ENCODE results near the gene NTM.

Gene NTM

DNA sequence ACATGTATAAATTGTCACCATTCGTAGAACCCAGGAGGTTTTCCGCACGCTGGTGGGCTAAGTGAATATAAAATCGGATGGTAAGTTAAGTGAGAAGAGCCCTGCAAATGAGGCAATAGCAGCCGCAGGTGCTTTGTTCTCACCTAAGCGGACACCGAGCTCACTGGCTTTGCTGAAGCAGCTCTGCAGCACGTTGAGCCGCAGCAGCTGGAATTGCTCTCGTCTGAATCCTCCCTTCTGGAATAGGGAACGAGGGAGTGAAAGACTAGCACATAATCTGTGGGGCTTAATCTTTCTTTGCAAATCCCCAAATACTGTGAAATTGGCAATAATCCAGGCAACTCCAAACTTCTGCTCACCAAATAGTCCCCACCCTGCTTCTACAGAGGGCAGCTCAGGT is 488.1 kb downstream of the NTM start:
- H3K27ac ChIP-seq: no peak overlapping the region

DNA sequence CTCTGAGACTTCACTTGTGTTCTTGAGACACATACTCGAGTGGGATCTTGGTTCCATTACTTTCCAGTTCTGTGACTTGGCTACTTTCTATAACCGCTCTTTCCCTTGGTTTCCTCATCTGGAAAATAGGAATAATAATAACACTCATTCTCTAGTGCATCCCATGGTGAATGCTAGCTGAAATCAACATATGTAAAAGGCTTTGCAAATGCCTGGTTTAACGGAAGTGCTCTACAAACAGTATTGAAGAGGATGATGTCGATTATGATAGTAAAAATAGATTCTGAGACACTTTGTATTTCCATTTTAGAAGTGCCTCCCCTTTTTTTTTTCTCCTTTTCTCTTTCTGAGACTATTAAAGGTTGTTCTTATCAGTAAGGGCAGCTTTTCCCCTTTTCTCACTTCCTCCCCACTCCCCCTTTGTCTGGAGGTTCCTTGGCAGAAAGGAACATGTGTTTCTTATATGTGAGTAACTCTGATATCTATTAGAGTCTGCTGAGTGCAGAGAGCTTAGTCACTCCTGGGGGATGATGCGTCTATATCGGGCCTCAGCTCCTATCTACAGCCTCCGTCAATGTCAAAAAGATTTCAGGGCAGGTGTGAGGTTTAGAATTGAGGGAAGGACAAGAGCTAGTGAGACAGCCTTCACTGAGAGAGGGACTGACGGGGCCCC is 489.3 kb downstream of the NTM start:
- no peak overlapping the region for H3K27ac ChIP-seq
- TF ChIP-seq ZFX (IDR thresholded peaks at IDR 0.05): no peak
- TF ChIP-seq, protein P1, sequence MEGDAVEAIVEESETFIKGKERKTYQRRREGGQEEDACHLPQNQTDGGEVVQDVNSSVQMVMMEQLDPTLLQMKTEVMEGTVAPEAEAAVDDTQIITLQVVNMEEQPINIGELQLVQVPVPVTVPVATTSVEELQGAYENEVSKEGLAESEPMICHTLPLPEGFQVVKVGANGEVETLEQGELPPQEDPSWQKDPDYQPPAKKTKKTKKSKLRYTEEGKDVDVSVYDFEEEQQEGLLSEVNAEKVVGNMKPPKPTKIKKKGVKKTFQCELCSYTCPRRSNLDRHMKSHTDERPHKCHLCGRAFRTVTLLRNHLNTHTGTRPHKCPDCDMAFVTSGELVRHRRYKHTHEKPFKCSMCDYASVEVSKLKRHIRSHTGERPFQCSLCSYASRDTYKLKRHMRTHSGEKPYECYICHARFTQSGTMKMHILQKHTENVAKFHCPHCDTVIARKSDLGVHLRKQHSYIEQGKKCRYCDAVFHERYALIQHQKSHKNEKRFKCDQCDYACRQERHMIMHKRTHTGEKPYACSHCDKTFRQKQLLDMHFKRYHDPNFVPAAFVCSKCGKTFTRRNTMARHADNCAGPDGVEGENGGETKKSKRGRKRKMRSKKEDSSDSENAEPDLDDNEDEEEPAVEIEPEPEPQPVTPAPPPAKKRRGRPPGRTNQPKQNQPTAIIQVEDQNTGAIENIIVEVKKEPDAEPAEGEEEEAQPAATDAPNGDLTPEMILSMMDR (conservative IDR thresholded peaks at IDR 0.05): no peak

More for the DNA sequence above, 488.1 kb downstream of the NTM start:
- no peak for TF ChIP-seq ZFX (IDR thresholded peaks at IDR 0.05)
- TF ChIP-seq, protein P1 (conservative IDR thresholded peaks at IDR 0.05): no peak

DNA sequence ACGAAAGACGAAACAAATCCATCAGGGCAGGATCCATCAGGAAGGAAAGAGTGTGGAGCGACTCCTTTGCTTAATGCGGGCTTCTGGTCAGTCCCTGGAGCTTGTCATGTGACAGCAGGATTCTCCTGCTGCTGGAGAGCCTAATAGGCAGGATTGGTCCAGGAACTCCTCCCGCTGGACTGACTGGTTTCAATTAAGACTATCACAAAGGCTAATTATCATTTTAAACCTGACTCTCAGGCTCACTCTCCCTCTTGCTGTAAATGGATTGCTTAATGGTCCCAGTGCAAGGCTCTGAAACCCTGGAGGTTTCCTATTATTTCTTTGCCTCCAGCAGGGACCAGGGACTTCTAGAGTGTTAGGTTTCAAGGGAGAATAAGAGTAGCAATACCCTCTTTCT is 493.8 kb downstream of the NTM start:
- TF ChIP-seq, protein P1 (conservative IDR thresholded peaks at IDR 0.05): no peak
- H3K27ac ChIP-seq: no peak overlapping the region

DNA sequence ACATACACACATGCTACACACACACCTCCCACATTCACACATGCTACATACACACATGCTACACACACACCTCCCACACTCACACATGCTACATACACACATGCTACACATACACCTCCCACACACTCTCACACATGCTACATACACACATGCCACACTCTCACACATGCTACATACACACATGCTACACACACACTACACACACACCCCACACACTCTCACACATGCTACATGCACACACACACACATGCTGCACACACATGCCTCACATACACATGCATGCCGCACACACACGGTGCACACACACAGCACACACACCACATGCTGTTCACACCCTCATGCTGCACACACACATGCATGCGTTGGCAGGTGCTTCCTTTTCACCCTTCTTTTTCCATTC is 495.4 kb downstream of the NTM start:
- H3K27ac ChIP-seq: no peak overlapping the region
- TF ChIP-seq, protein P1 (conservative IDR thresholded peaks at IDR 0.05): no peak
- TF ChIP-seq ZFX (IDR thresholded peaks at IDR 0.05): no peak

DNA sequence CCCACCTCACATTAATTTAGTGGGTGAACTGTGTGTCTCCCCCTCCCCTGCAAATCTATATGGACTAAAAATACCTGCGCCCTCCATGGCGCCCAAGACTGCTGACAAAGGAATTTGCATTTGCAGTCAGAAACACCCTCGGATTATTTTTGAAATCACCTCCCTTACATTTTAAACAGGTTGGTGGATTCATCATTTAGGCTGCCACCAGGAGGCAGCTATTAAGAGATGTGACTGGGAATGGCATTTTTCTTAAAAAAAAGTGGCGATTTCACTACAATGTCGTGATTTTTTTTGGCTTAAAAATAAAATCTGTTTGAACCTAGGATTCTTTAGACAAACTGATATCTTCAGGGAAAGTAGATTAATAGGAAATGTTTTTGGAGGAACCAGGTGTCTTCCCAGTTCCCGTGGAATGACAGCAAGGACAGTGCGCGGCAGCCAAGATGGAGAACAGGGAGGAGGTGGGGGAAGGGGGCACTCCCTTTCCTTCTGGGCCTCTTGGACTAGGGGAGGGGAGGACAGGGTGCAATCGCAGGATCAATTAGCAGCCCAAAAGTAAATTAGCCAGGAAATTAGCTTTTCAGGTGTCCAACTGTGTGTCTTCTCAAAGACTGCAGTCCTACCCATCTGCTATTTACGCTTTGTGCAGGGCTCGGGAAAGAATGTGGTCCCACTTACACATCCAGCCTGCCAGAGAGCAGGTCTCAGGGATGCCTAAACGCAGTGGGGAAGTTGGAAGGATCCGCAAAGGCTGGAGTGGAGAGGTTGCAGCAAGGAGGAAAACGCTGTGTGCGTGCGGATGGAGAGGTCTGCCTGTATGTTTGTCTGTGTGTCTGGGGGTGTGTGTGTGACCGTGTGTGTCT is 496.4 kb downstream of the NTM start:
- H3K27ac ChIP-seq: no peak overlapping the region
- TF ChIP-seq ZFX (IDR thresholded peaks at IDR 0.05): no peak
- TF ChIP-seq, protein P1 (conservative IDR thresholded peaks at IDR 0.05): no peak

DNA sequence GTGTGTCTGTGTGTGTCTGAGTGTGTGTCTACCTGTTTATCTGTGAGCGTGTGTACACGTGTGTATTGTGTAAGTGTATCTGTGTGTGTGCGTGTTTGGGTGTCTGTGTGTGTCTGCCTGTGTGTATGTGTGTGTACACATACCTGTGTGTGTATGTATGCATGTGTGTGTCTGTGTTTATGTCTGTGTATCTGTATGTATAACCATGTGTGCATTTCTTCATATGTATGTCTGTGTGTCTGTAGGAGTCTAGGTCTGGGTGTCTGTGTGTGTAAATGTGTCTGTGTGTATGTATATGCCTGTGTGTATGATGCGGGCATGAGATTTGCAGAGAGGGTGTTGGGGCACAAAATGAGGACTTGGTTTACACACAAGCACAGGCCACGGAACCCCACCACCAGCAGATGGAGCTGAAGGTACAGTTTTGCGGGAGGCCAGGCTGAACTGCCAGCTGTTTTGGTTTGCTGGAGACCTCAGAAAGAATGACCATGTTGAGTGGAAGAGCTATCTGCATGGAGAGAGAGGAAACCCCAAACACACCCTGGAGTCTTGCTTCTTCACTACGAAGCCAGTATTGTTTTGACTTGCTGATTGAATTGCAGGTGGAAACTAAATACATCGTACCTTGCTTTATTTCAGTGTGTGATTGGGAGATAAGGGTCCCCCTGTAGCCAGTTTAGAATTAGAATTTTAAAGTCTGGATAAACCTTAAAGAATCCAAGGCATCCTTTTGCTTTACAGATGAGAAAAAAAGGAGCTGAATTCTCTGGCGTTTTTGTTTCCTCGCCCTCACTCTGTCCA is 497.2 kb downstream of the NTM start:
- no peak for TF ChIP-seq ZFX (IDR thresholded peaks at IDR 0.05)
- TF ChIP-seq, protein P1 (conservative IDR thresholded peaks at IDR 0.05): peak; percentile 82
- H3K27ac ChIP-seq: no peak overlapping the region

Data from C4-2B (cell line).